ENCODE data around the gene CCN2.
"Not testable (repeated sequence)": the region's sequence is repeated elsewhere in the genome, so short reads cannot be mapped to it uniquely, and the experiment has no call there.

Gene CCN2

DNA sequence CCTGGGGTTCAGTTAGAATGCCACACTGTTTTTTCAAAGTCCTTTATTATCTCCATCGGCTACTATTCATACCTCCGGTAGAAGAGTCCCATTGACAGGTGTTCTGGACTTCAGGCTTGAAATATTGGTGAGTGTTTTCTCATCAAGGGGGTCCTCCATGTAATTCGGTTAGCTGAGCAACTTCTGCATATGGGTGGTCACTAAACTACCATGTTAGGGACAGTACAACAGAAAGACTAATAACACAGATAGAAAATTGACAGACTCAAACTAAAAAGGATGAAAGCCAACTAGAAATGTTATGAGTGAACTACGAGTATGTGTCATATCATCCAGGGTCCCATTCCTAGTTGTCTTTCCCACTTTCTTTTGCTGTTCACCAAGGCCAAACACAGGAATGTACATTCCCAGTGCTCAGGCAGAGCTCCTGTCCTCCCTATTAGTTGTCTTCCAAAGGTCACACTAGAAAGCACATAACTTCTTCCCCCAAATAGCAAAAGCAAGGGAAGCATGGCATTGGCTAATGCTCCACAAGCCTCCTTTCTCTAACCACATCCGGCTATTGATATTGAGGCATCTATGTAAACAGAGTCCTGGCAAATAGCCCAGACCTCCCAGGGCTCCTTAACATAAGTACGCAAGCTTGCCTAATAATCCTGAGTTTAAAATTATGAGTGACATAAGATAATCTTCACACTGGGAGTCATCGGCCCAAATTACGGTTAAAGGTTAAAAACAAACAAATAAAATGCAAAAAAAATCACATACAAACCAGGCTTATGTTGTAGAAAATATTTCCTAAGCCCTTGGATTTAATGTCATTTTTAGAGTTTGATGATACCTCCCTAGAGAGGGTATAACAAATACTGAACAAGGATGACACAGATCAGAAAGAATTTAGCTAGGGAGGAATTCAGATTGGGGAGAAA lies 13.2 kb downstream of the CCN2 start:
- DNase-seq: no peak

DNA sequence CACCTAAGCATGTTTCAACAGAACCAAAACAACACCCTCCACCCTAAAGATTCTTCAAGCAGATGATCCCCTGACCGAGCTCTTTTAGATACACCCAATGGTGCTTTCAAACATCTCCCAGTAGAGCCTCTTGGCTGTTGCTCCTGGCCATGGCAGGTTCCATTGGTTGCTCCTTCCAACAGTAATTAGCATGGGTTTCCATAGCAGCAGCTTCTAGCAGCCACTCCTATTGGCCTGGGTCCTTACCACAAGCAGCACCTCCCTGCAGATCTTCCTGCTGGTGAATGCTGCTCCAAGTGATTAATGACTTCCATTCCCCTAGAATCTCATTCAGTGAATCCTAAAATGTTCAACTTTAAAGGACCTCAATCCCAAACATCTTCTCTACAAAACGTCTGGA lies 13.9 kb downstream of the CCN2 start:
- DNase-seq: no peak

DNA sequence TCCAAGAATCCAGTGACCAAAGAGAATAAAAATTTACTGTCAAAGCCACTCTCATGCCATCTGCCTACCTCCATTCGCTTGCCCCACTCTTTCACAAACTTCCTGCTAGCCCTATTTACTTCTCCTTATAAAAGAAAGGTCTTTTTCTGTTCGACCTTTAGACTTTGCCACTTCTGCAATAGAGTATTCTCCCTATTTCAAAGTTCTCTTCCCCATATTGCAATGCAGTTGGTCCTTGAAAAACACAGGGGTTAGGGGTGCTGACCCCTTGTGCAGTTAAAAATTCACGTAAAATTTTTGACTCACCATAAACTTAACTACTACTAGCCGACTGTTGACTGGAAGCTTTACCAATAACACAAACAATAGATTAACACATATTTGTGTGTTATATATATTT lies 15.0 kb downstream of the CCN2 start:
- no peak for DNase-seq

DNA sequence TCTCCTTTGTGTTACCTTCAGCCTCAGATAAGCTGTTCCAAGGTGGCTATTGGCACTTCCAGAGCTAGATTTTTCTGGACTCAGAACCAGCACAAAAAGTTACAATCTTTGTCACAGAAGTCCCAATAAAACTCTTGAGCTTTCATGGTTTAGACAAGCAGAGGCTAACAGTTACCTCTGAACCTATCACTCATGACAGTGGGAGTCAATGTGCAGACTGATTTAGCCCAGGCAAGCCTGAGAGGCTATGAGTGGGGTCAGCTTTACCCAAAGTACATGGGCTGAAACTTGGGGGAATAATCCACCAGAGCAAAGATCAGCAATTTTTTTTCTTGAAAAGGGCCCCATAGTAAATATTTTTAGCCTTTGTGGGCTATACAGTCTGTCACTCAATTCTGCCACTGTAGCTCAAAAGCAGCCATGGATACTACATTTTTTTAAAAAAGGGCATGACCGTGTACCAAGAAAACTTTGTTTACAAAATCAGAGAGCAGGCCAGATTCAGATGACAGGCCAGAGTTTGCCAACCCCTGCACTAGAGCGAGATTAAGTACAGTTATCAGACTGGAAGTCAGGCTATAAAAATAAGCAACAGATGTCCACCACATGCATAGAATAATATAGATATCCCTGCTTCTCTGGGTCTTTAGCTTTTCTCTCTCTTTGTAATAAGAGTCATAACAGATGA lies 20.0 kb downstream of the CCN2 start:
- DNase-seq: no peak

DNA sequence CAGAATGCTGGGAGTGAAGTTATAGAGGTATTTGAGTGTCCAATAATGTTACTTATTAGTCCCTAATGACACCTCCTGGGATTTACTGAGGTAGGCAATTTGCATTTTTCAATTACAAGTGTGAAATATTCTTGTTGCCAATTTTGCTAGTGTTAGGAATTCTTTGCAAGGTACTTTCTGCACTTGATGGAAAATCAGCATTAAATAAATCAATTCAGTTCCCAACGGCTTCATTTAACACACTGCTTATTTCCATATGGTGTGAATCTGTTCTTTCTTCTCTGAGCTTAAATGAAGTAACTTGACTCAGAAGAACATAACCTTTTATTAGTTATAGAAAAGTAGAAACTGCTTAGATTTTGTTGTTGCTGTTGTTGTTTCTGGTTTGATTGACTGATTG lies 21.2 kb downstream of the CCN2 start:
- no peak for DNase-seq

DNA sequence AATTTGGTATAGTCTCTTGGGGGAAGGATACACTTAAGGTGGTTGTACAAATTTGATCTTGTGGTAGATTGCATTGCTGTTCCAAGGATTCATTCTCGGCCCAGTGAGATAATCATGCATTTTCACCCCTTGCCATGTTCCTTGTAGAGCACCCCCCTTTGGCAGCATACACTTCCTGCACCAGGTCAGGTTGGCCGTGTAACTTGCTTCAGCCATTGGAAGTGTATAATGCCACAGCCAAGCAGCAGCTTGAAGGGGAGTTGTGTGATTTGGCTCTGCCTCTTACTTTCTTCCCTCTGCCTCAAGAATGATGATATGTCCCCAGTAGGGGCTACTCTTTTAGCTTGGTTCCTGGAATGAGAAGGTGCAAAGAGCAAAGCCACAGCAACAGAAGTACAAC lies 21.9 kb downstream of the CCN2 start:
- DNase-seq: no peak

DNA sequence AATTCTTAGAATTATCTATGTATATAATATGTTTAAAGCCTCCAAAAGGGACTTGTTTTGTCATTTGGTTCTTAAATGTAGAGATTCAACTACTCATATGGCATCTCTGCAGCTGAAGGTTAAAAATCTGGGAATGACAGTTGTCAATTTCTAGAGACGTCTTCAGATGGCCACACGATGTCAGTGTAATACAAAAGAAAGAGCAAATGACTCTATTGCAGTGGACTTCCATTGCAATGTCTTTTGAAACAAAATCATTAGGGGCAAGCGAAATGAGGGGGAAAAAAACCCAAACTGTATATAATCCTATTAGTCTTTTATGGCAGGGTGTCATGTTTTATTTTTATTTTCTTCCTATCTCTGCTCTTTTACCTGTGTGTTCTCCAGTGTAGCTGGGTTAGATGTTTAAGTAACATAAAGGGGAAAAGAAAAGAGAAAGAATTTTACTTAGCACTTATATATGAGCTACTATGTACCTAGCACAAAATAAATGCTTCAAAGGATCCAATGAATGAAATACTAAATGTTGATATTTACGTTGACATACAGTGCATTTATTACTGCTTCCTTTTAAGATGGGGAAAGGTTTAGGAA lies 26.2 kb downstream of the CCN2 start:
- no peak for DNase-seq

DNA sequence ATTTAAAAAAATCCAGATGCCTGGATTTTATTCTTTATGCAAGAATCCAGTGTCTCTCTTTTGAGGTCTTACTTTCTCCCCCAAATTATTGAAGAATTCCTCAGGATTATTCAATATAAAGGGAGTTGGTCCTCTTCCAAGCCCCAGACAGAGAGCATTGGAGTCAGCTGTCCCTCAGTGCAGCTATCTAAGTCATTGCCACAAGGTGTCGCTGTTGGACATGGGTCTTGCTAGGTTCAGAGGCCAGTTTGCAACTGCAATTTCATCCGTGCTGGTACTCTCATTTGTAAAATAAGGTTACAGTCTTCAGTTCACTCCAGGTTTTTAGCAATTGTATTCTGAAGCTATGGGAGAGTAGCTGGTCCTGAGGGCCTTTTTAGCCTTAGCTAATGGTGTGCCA lies 27.8 kb downstream of the CCN2 start:
- peak; percentile 21 for DNase-seq

DNA sequence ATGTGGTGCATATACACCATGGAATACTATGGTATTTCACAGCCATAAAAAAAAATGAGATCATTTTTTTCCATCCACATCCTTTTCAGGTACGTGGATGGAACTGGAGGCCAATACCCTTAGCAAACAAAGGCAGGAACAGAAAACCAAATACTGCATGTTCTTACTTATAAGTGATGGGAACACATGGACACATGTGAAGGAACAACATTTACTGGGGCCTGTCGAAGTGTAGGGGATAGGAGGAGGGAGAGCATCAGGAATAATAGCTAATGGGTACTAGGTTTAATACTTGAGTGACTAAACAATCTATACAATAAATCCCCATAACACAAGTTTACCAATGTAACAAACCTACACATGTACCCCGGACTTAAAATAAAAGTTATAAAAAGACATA lies 30.5 kb downstream of the CCN2 start:
- no peak for DNase-seq

DNA sequence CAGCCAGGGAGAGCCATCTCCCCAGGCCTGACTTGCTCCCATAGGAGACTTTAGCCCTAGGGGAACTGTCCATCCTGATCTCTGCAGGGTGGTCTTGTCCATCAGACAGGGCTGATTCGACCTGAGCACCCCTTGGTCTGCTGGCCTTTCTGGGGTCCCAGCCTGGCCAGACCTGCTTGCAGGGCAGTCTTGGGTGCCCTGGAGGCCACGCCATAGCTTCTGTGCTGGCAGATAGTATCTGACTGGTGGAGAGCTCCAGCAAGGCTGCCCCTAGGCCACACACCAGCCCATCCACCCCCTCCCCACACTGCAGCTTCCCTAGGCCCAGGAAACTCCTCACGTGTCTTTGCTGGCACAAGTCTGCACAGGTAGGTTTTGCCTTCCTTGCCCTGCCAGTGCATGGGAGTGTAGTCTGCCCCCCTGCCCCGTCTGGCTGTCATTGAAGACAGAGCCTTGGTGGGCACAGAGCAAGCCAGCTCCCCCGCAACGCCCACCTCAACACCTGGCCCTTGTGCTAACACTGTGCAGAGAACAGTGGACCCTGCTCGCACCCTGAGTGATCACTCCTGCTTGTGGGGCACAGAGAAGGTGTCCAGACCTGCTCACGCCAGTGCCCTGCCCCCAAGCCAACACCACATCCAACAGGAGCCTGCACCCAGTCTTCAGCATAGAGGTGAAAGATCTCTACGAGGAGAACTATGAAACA lies 32.4 kb downstream of the CCN2 start:
- no peak for DNase-seq

DNA sequence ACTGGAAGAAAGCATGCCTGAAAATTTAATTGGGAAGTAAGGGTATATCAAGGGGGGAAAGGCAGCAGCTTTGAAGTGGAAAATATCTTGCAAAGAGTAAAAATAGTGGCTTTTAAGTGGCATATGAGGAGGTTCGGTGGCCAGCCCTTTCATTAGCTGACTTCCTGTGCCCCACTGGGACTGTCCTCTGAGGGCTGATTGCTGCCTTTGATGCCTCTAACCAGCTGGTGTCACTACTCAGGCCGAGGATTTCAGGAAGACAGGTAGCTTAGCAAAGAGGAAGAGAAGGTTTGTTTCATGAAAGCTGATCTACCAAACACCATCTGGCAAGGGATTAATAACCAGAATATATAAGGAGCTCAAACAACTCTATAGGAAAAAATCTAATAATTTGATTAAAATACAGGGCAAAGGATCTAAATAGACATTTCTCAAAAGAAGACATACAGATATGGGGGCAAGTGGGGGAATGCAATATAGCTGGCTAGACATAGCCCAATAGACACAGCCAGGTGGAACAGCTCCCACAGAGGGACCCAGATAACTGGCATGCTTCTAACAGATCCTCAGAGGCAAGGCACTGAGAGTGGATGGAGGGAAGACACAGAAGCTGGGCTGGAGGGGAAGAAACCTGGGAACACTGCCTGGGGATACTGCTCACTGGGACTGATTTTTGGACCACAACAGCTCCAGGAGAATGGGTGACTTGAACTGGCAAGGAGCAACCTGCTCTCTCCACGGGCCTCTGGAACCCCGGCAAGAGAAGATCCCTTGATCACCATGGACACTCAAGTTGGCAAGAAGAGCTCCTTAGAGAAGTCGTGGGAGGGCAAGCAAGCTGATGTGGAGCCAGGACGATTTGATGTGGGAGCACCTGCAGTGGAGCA lies 33.2 kb downstream of the CCN2 start:
- no peak for DNase-seq

DNA sequence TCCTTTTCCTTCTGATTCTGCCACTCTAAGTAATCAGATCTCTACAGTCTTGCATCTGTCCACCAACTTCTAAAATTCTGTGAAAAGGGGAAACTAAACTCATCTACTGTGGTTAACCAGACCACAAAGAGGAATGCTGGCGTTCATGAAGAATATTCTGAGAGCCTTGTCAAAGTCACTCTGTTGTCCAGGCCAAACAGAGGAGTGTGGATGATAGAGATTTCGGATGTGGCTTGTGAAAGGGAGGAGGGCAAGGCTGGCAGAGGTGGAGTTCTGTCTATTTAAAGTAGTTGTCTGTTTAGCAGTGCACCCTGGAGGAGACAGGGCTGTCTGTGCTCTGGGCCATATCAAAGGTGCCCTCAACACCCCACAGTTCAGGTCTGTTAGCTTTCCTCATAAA lies 33.9 kb downstream of the CCN2 start:
- DNase-seq: no peak

DNA sequence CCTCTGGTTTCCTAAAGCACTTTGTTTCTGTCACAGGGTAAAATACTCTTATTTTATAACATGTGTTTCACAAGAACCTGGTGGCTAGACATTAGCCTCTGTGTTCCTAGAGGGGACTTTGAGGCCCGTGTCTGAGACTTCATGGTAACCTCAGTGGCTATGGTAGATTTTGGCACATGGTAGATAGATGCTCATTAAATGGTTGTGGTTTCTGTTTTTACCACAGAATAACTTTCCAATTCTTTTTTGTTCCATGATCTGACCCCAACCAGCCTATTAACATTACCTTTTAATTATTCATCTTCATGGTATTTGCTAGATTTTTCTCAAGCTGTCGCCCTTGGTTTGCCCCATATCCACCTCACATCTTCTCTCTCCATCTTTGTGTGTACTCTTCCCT lies 34.3 kb downstream of the CCN2 start:
- no peak for DNase-seq

DNA sequence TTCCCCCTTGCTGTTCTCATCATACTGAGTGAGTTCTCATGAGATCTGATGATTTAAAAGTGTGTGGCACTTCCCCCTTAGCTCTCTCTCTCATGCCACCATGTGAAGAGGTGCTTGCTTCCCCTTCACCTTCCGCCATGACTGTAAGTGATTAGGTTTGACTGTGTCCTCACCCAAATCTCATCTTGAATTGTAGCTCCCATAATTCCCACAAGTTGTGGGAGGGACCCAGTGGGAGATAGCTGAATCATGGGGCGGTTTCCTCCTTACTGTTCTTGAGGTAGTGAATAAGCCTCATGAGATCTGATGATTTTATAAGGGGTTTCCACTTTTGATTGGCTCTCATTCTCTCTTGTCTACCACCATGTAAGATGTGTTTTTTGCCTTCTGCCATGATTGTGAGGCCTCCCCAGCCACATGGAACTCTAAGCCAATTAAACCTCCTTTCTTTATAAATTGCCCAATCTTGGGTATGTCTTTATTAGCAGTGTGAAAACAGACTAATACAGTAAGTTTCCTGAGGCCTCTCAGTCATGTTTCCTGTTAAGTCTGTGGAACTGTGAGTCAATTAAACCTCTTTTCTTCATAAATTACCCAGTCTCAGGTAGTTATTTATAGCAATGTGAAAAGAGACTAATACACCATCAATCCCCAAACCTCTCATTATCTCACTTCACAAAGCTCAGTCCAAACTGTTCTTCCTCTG lies 34.9 kb downstream of the CCN2 start:
- not testable (repeated sequence) for DNase-seq

DNA sequence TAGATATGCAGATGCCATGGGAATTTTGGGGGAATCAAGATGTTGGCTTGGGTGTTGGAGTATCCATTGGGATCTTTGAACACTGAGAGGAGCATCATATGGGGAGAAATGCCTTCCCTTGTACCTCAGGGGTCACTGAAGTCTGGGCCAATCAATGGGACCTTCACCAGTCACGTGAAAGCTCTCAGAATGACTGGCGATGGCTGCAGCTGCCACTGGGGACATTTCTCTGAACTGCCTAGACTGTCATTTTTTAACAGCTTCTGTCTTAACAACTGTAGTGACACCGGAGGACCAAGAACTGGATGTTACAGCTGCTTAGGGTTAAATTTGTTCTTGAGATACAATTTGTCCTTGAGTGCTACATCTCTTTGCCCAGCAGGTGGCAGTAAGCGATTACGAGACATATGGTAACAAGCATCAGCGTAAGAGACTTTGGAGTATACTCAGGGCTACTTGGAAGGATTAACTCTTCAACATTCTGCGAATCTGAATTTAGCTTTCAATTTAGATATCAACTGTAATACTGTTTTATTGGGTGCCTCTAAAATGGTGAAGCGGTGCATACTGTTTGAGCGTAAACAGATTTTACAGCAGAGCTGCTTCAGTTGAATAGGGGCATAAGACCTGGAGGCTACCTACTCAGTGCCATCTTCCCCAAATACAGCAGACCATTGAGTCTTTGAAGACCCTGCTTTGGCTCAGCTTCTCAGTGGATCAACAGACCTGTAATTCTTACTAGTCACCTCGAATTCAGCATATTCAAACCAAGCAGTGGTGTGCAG lies 36.0 kb downstream of the CCN2 start:
- peak; percentile 24 for DNase-seq

DNA sequence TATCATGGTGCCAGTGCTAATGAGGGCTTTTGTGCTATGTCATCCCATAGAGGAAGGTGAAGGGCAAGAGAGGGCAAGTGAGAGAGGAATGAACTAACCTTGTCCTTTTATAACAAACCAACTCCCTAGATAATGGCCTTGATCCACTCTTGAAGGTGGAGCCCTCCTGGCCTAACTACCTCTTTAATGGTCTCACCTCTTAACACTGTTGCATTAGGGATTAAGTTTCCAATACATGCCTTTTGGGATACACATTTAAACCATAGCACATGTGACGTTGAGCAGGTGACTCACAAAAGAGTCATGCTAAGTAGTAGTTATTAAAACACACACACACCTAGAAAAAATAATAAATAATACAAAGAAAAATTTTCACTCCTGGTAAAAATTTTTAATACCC lies 36.9 kb downstream of the CCN2 start:
- no peak for DNase-seq

DNA sequence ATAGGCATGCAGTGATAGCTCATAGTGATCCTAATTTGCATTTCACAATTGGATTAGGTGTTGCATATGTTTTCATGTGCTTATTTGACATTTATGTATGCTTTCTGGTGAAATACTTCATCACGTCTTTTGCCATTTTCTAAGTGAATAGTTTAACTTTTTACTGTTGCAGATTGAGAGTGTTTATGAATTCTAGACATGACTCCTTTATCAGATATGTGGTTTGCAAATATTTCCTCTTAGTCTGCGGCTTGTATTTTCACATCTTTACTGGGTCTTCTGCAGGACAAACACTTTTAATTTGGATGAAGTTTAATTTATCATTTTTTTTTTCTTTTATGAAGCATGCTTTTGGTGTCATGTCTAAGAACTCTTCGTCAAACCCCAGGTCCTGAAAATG lies 39.2 kb downstream of the CCN2 start:
- DNase-seq: no peak

DNA sequence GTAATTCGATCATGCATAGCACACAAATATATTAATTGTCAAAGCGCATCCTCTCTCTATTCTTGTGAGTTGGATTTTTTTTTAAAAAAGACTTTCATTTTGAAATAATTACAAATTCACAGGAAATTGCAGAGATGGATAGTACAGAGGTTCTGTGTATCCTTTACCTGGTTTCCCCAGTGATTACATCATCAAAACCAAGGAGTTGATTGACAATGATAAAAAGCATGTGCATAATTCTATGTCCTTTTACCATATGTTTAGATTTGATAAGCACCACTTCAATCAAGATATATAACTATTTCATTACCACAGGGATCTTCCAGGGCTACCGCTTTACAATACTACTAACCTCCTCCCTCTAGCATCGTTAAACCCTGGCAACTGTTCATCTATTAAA lies 40.2 kb downstream of the CCN2 start:
- DNase-seq: no peak

DNA sequence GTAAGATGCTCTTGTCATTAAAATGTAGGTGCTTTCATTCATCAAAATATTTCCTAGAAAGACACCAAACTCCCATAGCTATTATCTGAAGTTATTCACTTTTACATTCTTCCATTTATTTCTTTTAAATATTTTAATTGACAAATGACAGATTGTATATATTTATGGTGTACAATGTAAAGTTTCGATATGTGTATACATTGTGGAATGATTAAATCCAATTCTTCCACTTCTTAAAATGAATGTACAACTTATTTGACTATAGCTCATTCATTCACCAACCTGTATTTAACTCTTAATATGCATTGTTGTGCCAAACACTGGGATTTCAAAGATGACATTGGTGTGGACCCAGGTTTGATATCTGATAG lies 41.0 kb downstream of the CCN2 start:
- no peak for DNase-seq

DNA sequence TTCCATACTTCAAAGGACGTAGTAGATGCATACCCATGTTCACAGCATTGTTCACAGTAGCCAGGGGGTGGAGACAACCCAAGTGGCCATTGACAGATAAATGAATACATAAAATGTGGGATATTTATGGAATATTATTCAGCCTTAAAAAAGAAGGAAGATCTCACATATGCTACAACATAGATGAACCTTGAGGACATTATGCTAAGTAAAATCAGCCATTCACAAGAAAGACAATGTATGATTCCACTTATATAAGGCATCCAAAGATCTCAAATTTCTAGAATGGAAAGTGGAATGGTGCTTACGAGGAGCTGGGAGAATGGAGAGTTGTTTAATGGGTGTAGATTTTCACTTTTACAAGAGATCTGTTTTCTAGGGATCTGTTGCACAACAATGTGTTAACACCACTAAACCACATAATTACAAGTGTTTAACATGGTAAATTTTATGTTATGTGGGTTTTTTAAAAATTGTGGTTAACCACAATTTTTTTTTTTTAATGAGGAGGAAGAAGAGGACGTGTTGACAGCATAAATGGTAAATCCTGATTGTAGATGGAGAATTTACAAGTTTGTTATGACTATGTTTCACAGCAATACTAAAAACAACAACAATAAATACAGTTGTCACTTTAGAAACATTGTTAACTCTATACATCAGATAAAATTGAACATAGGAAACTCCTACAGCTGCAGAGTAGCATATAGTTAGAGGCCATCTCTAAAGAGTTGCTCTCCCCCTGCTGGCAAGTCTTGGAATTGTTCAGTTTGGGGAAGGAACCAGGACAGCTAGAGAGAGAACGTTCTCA lies 41.6 kb downstream of the CCN2 start:
- peak; percentile 44 for DNase-seq

All from NK-92 treated with Interleukin-12 subunit alpha and Interleukin-12 subunit beta, amount 100 ng/mL, for 24 hours (cell line).